ENCODE data around the gene ARHGAP25.

Gene ARHGAP25

GRCh38 chr2:68744366-68744912 lies 9.8 kb downstream of the ARHGAP25 start:
- no peak for DNase-seq

- DNase-seq = no peak
Observed at GRCh38 chr2:68745006-68745405, 10.4 kb downstream of the ARHGAP25 start.

- DNase-seq = no peak
Observed at GRCh38 chr2:68746408-68746807, 11.8 kb downstream of the ARHGAP25 start.

GRCh38 chr2:68747413-68747812 lies 12.8 kb downstream of the ARHGAP25 start:
- DNase-seq = no peak

- DNase-seq = no peak
Observed at GRCh38 chr2:68747900-68748299, 13.3 kb downstream of the ARHGAP25 start.

GRCh38 chr2:68748568-68748967 lies 14.0 kb downstream of the ARHGAP25 start:
- DNase-seq = no peak

GRCh38 chr2:68749345-68749744 lies 14.7 kb downstream of the ARHGAP25 start:
- no peak for DNase-seq

- no peak for DNase-seq
Observed at GRCh38 chr2:68750592-68751396, 16.2 kb downstream of the ARHGAP25 start.

GRCh38 chr2:68751397-68752339 lies 17.1 kb downstream of the ARHGAP25 start:
- DNase-seq = peak; percentile 58

GRCh38 chr2:68753318-68753717 lies 18.7 kb downstream of the ARHGAP25 start:
- no peak for DNase-seq

- DNase-seq = no peak
Observed at GRCh38 chr2:68755071-68755470, 20.5 kb downstream of the ARHGAP25 start.

- DNase-seq = no peak
Observed at GRCh38 chr2:68756178-68756577, 21.6 kb downstream of the ARHGAP25 start.

GRCh38 chr2:68757081-68757480 lies 22.5 kb downstream of the ARHGAP25 start:
- no peak for DNase-seq

- no peak for DNase-seq
Observed at GRCh38 chr2:68762100-68762499, 27.5 kb downstream of the ARHGAP25 start.

- no peak for DNase-seq
Observed at GRCh38 chr2:68762665-68763064, 28.1 kb downstream of the ARHGAP25 start.

GRCh38 chr2:68764041-68764805 lies 29.6 kb downstream of the ARHGAP25 start:
- no peak for DNase-seq

GRCh38 chr2:68764806-68765311 lies 30.2 kb downstream of the ARHGAP25 start:
- DNase-seq = no peak

GRCh38 chr2:68765739-68766375 lies 31.2 kb downstream of the ARHGAP25 start:
- DNase-seq = no peak

GRCh38 chr2:68766376-68766845 lies 31.8 kb downstream of the ARHGAP25 start:
- no peak for DNase-seq

- no peak for DNase-seq
Observed at GRCh38 chr2:68767031-68767961, 32.7 kb downstream of the ARHGAP25 start.

- DNase-seq = no peak
Observed at GRCh38 chr2:68767996-68768395, 33.4 kb downstream of the ARHGAP25 start.
